ENCODE measurements around the gene DSG3. TPM values are rescaled to one million over a fixed set of nuclear protein-coding genes. Genes with fewer than 3 reads are reported as not detected.

Gene DSG3
- total RNA-seq, 2 donors from 2014 or later, result 0.08 TPM; not detected in 1

DNA sequence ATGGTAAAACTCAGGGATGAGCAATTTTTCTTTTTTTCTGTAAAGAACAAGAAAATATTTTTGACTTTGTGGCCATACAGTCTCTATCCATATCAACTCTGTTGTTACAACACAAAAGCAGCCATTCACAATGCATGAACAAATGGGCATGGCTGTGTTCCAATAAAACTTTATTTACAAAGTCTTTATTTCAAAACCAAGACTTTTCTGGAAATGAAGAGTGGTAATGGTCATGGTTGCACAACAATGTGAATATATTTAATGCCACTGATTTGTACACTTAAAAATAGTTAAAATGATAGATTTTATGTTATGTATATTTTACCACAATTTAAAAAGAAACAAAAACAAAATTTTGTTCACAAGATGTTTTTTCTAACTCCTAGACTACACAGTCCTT is 1.6 kb upstream of the DSG3 start:
- Histone ChIP-seq H3K4me1 (no peaks in the 10 kb centered on the region), H3K36me3 (no peaks in the 10 kb centered on the region)
- no peak for DNase-seq (ENCODE audit: low spot score)

DNA sequence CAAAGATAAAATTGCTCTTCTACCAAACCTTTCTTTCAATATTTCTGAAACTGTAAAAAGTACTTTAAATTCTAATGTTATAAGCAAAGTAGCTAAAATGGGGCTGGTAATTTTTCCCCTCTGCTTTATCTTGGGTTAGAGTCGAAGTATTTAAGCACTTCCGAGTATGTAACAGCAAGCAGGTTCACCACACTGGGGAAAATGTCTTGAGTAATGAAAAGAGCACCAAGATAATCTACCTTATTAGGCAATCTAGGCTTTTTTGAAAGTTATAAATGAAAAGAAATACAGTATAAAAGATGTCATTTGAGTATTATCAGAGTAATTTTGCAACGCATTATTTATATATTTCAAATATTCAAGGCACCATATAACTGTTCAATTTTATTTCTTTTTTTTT is 687 bp upstream of the DSG3 start:
- Histone ChIP-seq H3K4me1 (no peaks in the 10 kb centered on the region), H3K27me3 (no peaks in the 10 kb centered on the region), H3K4me3 (no peak overlapping the region), H3K9me3 (no peaks in the 10 kb centered on the region), H3K36me3 (no peaks in the 10 kb centered on the region), H3K27ac (no peak overlapping the region)
- TF ChIP-seq, protein P1, sequence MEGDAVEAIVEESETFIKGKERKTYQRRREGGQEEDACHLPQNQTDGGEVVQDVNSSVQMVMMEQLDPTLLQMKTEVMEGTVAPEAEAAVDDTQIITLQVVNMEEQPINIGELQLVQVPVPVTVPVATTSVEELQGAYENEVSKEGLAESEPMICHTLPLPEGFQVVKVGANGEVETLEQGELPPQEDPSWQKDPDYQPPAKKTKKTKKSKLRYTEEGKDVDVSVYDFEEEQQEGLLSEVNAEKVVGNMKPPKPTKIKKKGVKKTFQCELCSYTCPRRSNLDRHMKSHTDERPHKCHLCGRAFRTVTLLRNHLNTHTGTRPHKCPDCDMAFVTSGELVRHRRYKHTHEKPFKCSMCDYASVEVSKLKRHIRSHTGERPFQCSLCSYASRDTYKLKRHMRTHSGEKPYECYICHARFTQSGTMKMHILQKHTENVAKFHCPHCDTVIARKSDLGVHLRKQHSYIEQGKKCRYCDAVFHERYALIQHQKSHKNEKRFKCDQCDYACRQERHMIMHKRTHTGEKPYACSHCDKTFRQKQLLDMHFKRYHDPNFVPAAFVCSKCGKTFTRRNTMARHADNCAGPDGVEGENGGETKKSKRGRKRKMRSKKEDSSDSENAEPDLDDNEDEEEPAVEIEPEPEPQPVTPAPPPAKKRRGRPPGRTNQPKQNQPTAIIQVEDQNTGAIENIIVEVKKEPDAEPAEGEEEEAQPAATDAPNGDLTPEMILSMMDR (IDR thresholded peaks at IDR 0.05), result no peak
- DNase-seq (ENCODE audit: low spot score), result no peak

More for the DNA sequence above, 1.6 kb upstream of the DSG3 start:
- no peak overlapping the region for H3K27ac ChIP-seq
- no peak overlapping the region for H3K4me3 ChIP-seq
- H3K9me3 ChIP-seq, result no peaks in the 10 kb centered on the region
- TF ChIP-seq, protein P1 (IDR thresholded peaks at IDR 0.05), result no peak
- H3K27me3 ChIP-seq, result no peaks in the 10 kb centered on the region

DNA sequence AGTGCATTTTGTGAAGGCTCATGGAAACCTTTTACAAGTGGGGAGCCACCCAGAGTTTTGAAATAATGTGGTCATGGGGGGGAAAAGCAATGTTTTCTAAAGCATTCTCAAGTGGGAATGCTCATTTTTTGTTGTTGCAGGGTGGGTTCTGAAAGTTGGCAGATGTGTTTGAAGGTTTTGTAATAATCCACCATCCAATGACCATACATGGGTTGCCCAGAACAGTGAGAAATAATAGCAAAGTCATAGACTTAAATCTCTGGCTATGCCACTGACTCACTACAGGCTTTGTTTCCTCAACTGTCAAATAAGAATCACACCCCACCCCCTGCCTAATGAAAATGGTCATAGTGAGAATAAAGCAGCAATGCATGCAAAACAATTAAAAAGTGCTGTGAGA is 2.9 kb downstream of the DSG3 start:
- TF ChIP-seq, protein P1 (IDR thresholded peaks at IDR 0.05), result no peak
- Histone ChIP-seq H3K4me1 (no peaks in the 10 kb centered on the region), H3K27me3 (no peaks in the 10 kb centered on the region), H3K4me3 (no peak overlapping the region), H3K9me3 (no peaks in the 10 kb centered on the region), H3K36me3 (no peaks in the 10 kb centered on the region), H3K27ac (no peak overlapping the region)
- no peak for DNase-seq (ENCODE audit: low spot score)

DNA sequence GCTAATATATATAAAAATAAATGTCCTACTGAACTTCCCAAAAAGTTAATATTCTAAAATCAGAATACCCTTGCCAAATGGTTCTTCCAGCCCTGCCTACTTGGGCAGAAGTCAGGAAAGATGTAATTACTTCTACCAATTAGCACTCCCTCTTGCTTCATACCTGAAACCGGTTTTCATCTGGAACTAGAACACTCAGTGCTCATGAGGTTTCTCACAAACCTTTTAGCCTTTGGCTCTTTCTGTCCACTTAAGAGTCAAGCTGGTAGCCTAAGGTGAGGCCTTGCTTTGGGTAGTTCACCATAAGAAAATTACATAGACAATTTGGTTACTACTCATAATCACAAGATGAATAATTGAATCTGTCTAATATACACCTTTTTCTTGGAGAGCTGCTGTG is 4.1 kb downstream of the DSG3 start:
- no peaks in the 10 kb centered on the region for H3K9me3 ChIP-seq
- no peak for DNase-seq (ENCODE audit: low spot score)
- H3K4me3 ChIP-seq, result no peak overlapping the region
- no peak overlapping the region for H3K27ac ChIP-seq
- H3K36me3 ChIP-seq, result no peaks in the 10 kb centered on the region
- H3K4me1 ChIP-seq, result no peaks in the 10 kb centered on the region
- H3K27me3 ChIP-seq, result no peaks in the 10 kb centered on the region
- TF ChIP-seq, protein P1 (IDR thresholded peaks at IDR 0.05), result no peak

DNA sequence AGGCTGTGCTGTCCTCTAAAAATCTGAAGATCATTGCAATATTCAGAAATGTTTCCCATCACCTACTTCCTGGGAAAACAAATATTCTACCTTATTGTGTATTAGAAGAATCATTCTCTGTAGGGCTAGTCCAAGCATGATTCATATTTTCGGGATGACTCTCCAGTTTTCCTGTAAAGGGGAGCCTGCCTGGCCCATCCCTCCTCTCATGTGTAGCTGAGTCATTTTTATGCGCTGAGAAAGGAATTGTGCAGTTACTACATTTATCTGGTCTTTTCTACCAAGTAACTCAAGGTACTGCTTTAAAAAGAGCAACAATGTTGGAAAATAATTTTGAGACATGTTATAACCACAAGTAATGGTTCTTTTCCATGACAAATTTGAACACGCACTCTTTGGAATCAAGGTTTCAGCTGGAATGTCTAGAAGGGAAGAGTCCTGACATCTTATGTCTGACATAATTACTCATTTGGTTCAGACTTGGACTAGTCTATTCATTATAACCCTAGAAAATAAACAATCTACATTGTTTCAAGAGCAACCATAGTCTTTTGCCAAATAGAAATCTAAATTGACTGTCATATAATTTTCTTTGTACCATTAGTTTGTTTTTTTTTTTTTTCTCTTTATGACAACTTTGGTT is 6.6 kb downstream of the DSG3 start:
- Histone ChIP-seq H3K4me3 (no peak overlapping the region), H3K4me1 (no peaks in the 10 kb centered on the region), H3K27ac (no peak overlapping the region), H3K27me3 (no peaks in the 10 kb centered on the region), H3K36me3 (no peaks in the 10 kb centered on the region), H3K9me3 (no peaks in the 10 kb centered on the region)
- TF ChIP-seq, protein P1 (IDR thresholded peaks at IDR 0.05), result no peak
- no peak for DNase-seq (ENCODE audit: low spot score)

DNA sequence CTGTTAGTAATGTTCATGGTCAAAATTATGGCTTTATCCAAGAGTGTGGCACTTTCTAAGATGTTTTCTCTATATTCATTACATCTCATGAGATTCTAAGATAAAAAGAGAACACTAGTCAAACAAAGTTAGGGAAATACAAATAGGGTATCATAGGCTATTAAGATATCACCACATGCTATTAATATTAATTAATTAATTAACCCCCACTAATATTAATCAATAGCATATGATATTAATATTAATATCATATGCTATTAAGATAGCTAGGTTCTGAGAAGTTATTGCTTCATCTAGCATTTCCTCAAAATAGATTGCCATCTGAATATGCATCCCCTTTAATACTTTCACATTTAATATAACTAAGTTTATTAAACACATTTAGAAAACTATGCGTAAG is 22.1 kb downstream of the DSG3 start:
- no peaks in the 10 kb centered on the region for H3K27me3 ChIP-seq
- no peak for DNase-seq (ENCODE audit: low spot score)

More for the DNA sequence above, 22.1 kb downstream of the DSG3 start:
- Histone ChIP-seq H3K4me3 (no peak overlapping the region), H3K36me3 (no peaks in the 10 kb centered on the region), H3K9me3 (no peaks in the 10 kb centered on the region), H3K27ac (no peak overlapping the region), H3K4me1 (no peaks in the 10 kb centered on the region)
- TF ChIP-seq, protein P1 (IDR thresholded peaks at IDR 0.05), result no peak
